ENCODE measurements around the gene S100A5.

The S100A5 gene

DNA sequence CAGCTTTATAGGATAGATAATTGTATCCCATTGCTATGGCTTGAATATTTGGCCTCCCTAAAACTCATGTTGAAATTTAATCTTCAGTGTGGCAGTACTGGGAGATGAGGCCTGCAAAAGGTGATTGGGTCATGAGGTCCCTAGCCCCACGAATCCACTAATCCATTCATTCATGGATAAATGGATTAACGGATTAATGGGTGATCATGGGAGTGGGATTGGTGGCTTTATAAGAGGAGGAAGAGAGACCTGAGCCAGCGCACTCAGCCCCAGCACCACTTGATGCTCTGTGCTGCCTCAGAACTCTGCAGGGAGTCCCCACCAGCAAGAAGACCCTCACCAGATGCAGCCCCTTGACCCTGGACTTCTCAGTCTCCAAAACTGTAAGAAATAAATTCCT is 37.0 kb downstream of the S100A5 start:
- no peak for DNase-seq

DNA sequence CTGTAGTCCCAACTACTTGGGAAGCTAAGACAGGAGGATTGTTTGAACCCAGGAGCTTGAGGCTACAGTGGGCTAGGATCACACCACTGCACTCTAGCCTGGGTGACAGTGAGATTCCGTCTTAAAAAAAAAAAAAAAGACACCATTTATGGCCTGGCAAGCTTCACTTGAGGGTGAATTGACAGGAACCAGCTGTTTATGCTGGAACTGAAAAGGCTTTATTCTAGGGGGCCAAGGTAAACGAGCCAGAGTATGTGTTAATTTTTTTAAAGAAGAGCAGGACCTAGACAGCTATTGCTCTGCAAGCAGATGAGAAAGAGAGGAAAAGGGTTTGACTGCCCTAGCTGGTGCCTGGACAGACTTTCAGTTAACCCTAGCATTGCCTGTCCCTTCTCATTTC is 42.0 kb downstream of the S100A5 start:
- no peak for DNase-seq

DNA sequence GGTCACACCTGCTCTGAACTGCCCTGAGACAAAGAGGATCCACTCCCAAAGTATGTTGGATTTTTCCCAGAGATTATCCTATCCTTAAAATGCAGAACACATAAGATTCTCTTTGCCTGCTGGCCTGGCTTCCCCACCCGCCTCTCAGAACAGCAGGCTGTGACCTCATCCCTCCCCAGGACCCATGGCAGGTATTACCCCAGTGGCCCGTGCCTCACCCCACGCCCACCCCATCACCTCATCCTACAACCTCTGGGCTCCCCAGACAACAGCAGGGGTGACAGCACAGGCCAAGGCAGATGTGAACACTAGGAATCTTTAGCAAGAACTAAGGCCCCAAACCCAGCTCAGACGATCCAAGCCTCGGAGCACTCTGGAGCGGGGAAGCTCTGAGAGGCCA is 45.2 kb downstream of the S100A5 start:
- DNase-seq, result no peak

DNA sequence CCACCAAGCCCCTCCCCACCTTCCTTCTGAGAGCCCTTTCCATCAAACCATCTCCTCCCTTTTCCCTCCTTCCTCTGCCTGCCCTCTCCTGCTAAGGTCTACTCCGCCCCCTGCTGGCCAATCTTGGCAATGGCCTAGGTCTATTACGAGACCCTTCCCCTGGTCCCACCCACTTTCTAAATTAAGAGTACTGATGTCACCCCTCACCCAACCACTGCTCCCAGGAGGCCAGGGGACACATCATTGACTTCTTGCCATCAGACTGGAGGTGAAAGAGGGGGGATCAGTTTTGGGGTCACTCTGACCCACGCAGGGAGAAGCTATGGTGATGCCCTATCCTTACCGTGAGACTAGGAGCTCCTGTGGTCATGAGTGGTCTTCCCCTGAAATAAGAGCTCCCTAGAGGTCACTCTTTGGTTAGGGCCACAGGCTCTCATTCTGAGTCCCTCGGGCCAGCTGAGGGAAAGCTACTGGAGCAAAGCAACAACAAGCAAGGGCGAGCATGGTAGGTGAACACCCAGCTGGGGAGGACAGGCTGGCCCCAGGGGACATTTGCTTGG is 45.7 kb downstream of the S100A5 start:
- peak; percentile 75 for DNase-seq

DNA sequence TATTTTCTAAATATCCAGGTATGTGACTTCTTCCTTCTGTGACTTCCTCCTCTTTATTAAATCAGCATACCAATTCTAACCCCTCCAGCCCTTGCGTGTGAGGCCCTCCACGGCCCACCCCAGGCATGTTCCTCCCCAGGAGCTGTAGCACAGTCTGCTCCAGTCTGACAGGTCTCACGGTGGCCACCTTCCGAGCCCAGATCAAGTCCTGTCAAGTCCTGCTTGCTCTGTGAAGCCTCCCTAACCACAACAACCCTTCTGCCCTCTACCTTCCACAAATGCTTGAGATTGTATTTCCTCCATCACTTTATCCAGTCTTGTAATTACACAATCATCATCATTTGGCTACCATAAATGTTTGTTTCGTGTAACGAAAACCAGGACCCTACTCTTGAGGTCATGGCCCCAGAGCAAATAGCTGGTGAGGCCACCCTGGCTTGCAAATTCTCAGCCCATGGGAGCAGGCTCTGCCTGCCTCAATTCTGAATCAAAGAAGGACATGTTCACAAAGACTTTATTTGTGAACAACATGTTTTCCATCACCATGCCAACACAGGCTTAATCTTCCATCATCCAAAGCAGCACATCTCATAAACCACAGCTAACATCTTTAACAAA is 47.3 kb downstream of the S100A5 start:
- no peak for DNase-seq

DNA sequence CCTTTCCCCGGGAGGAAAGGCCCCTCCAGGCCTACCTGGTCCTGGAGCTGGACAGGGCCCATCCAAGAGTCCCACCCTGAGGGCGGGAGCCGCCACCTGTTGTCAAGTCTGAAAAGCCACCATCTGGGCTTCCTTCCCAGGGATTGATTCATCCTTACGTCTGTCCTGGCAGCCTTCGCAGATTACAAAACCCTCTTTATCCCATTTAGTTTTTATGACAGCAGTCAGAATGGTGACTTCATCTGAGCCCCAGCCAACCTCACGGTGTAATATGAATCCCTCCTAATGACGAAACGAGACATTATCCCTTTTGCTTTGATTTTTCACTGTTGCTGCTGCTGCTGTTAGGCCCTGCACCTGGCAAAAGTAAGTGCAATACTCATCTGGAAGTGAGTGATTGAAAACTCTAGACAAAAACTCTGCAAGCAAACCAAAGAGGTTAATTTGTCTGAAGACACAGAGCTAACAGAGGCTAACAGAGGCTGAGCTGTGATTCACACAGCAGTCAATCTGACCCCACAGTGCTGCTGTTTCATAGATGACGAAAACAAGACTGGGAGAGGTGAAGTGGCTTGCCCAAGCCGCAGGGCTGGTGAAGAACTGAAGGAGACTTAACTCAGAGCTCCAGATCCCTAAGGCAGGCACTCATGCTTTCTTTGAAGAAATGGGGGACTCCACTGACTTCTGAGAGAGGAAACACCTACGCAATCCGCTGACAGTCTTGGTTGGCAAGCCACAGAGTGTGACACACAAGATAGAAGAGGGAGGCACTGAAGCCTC is 50.3 kb downstream of the S100A5 start:
- no peak for DNase-seq

DNA sequence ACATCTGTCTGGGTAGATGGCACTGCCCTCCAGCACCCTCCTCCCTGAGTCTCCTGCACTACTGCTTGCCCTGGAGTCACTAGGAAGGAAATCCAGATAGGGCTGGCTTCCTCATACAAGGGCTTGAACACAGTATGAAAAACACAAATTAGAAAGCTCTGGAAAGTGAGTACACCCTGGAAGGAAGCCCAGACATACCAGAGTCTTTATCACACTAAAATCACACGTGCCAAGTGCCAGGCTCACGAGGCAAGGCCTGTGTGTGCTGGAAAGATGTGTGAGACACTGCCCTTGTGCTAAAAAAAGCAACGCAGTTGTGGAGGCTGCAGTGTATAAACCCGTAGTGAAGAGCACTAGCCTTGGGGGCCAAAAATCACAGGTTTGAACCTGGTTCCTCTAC is 52.0 kb downstream of the S100A5 start:
- no peak for DNase-seq

DNA sequence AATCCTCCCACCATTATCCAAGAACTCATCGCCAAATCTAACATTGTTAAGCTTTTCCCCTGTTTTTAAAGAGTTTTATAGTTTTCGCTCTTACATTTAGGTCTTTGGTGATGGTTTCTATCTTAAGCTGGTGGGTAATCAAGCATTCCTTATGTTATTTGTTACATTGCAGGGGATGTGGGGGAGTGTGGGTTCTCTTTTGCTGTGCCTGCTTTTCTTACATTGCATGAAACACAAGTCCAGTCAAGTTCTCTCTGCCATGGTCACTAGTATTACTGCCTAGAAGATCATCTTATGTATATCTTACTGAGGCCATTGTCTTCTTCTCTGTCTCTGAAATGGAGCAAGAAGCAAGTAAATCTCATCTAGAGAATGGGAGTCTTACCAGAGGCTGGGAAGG is 53.0 kb downstream of the S100A5 start:
- DNase-seq, result no peak
